ENCODE measurements around the gene PTGDS.
A peak's percentile ranks its signal among the peaks of the same experiment; 100 is the strongest.

PTGDS gene

GRCh38 chr9:136947955-136948510 lies 29.3 kb upstream of the PTGDS start:
- Mint-ChIP-seq H3K27me3 (ENCODE audit: low read depth) (peaks cover 4% of the 10 kb centered on the region), H3K36me3 (ENCODE audit: low read depth) (no peaks in the 10 kb centered on the region), H3K4me1 (peaks cover 9% of the 10 kb centered on the region), H3K9me3 (no peaks in the 10 kb centered on the region), H3K4me3 (peak overlapping the region; percentile 72 to 80 (median 78)), H3K27ac (peak overlapping the region in 2 of 3 experiments; percentile 70 to 77)
- TF ChIP-seq, protein P1, sequence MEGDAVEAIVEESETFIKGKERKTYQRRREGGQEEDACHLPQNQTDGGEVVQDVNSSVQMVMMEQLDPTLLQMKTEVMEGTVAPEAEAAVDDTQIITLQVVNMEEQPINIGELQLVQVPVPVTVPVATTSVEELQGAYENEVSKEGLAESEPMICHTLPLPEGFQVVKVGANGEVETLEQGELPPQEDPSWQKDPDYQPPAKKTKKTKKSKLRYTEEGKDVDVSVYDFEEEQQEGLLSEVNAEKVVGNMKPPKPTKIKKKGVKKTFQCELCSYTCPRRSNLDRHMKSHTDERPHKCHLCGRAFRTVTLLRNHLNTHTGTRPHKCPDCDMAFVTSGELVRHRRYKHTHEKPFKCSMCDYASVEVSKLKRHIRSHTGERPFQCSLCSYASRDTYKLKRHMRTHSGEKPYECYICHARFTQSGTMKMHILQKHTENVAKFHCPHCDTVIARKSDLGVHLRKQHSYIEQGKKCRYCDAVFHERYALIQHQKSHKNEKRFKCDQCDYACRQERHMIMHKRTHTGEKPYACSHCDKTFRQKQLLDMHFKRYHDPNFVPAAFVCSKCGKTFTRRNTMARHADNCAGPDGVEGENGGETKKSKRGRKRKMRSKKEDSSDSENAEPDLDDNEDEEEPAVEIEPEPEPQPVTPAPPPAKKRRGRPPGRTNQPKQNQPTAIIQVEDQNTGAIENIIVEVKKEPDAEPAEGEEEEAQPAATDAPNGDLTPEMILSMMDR (IDR thresholded peaks at IDR 0.05; ENCODE audit: unreplicated experiment in 3 of 3), result peak; percentile 24 to 47 (median 44)

GRCh38 chr9:136949239-136949816 lies 28.0 kb upstream of the PTGDS start:
- H3K4me1 Mint-ChIP-seq, result peaks cover 9% of the 10 kb centered on the region
- TF ChIP-seq, protein P1 (IDR thresholded peaks at IDR 0.05; ENCODE audit: unreplicated experiment in 3 of 3), result no peak
- no peaks in the 10 kb centered on the region for H3K9me3 Mint-ChIP-seq
- H3K4me3 Mint-ChIP-seq, result peak overlapping the region; percentile 78 to 83 (median 80)
- H3K36me3 Mint-ChIP-seq (ENCODE audit: low read depth), result no peaks in the 10 kb centered on the region
- H3K27me3 Mint-ChIP-seq (ENCODE audit: low read depth), result peaks cover 4% of the 10 kb centered on the region
- peak overlapping the region in 2 of 3 experiments; percentile 79 to 94 for H3K27ac Mint-ChIP-seq

DNA sequence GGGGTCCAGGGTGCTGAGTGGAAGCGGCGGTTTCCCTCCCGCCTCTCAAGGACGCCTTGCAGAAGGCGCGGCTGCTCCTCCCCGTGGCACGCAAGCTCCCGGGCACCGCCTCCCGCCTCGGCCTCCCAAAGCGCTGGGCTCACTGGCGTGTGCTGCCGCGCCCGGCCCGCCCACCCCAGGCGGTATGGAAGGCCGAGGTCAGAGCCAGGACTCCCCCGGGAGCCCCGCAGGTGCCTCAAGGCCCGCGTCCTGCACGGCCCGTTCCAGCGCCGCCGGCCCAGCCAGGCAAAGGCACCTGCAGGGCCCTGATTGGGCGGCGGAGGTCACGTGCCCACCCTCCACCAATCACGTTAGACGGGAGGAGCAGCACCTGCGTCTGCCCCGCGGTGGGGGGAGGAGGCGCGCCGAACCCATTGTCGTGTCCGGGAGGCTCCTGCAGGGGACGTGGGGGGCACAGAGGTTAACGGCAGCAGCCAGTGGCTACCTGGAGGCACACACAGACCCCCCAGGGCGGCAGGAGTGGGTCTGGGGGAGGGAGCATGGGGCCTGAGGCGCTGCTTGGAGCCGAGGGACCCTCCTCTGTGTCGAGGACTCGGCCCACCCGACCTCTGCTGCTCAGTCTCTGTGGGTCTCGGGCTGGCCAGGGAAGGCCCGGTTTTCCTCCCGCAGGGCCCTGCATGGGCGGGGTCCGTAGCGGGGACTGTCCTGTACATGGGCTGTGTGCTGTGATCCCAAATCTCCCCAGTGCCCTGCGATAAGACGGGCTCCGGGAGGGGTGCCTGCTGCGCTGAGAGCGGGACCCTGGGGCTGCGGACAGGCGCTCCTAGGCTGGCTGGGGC lies 27.3 kb upstream of the PTGDS start:
- peaks cover 9% of the 10 kb centered on the region for H3K4me1 Mint-ChIP-seq
- H3K27me3 Mint-ChIP-seq (ENCODE audit: low read depth), result peaks cover 4% of the 10 kb centered on the region
- TF ChIP-seq, protein P1 (IDR thresholded peaks at IDR 0.05; ENCODE audit: unreplicated experiment in 3 of 3), result peak in 2 of 3 experiments; percentile 14 to 25

GRCh38 chr9:136950656-136951276 lies 26.5 kb upstream of the PTGDS start:
- TF ChIP-seq, protein P1 (IDR thresholded peaks at IDR 0.05; ENCODE audit: unreplicated experiment in 3 of 3), result no peak
- Mint-ChIP-seq H3K36me3 (ENCODE audit: low read depth) (no peaks in the 10 kb centered on the region), H3K27ac (peak overlapping the region; percentile 64 to 94 (median 87))

More for the DNA sequence above, 27.3 kb upstream of the PTGDS start:
- H3K4me3 Mint-ChIP-seq, result peak overlapping the region; percentile 80 to 83 (median 81)
- H3K9me3 Mint-ChIP-seq, result no peaks in the 10 kb centered on the region
- peak overlapping the region; percentile 64 to 94 (median 87) for H3K27ac Mint-ChIP-seq
- no peaks in the 10 kb centered on the region for H3K36me3 Mint-ChIP-seq (ENCODE audit: low read depth)

DNA sequence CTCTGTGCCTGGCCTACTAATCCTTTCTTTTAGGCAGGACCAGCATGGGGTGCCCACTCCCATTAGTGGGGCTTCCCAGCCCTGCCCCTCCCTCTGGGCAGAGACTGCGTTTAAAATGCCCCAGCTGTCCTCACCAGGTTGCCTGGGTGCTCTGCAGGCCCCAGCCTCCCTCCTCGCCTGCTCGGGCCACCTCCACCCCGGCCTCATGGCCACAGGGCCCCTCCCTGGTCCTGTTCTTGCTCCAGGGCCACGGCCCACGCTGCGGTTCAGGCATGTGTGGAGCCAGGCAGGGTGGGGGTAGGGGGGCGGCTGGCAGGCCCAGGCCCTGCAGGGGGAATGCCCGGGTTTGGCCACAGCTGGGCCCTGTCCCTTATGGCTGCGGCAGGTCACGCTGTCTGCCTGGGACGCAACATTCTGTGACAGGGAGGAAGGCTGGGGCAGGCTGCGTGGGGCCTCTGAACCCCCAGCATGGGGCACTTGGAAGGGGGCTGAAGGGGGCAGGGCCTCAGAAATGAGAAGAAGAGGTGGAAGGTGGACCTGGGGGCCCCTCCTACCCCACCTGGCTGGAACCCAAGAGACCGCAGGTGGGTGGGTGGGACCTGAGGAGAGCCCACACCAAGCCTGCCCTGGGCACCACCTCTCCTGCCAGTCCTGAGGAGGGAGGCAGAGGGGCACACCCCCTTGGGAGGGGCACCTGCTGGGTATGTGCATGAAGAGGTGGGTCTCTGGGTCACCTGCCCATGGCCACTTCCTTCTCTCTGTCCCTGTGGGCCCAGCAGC lies 25.6 kb upstream of the PTGDS start, which contains the start of gene LCN12:
TSS of gene LCN12 (plus strand) at position 733 of the 780 bp plus-strand sequence. CDS start 55 bp downstream, outside the sequence.
- no peak within 1 kb of the TSS for H3K4me3 Mint-ChIP-seq
- peaks cover 9% of the 10 kb centered on the region for H3K4me1 Mint-ChIP-seq
- no peaks in the 10 kb centered on the region for H3K9me3 Mint-ChIP-seq
- TF ChIP-seq, protein P1 (IDR thresholded peaks at IDR 0.05; ENCODE audit: unreplicated experiment in 3 of 3), result no peak
- H3K36me3 Mint-ChIP-seq (ENCODE audit: low read depth), result no peaks in the 10 kb centered on the region
- H3K27ac Mint-ChIP-seq, result peak within 1 kb of the TSS in 2 of 3 experiments; percentile 21 to 94
- peaks cover 4% of the 10 kb centered on the region for H3K27me3 Mint-ChIP-seq (ENCODE audit: low read depth)

More at GRCh38 chr9:136950656-136951276, 26.5 kb upstream of the PTGDS start:
- H3K27me3 Mint-ChIP-seq (ENCODE audit: low read depth), result peaks cover 4% of the 10 kb centered on the region
- peaks cover 9% of the 10 kb centered on the region for H3K4me1 Mint-ChIP-seq
- H3K4me3 Mint-ChIP-seq, result peak overlapping the region; percentile 80 to 81 (median 80)
- H3K9me3 Mint-ChIP-seq, result no peaks in the 10 kb centered on the region
